ENCODE measurements around the gene BID.

The BID gene

DNA sequence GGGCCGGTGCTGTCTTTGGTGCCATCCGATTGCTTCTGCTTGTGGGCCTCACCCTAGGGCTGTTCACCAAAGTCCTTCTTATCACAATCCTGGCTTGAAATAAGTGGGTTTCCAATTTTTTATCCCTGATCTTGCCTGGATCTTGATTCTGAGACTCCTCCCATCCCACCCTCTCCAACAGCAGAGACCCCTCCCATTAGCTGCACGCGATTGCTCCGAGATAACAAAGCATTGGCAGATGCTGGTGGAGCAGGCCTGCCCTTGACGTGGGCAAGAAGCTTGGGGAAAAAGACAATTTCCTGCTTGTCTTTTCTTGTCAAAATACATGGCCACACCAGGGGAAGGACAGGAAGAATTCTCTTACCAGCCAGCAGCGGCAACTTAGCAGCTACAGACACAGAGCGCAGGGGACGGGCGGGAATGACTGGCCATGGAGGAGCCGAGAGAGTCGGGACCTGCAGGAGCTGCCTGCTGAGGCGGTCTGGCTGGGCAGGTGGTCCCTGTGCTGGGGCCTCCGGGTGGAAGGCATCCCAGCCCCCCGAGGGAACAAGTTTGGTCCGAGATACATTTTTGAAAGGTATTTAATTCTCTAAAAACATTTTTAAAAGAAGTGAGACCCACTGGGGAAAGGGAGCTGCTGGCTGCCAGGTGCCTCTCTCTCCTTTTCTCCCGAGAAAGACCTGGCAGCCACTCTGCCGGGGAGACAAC is 9.7 kb upstream of the BID start:
- DNase-seq (ENCODE audit: low spot score), result no peak

DNA sequence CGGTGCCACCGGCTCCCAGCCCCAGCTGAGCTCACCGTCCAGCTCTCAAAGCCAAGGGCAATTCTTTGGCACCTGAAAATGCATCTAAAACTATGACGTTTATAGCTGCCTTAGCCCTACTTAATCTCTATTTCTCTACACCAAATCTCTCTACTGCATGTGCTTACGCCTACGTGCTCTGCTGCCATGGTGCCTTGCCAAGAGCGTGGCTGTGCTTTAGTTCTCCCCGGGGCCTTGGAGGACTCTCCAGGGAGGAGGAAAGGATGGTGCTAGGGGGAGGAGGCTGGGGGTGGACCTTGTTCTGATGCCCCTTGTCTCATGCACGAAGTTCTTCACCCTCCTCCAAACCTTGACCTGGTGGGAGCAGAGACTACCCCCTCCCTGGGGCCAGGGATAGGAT is 9.0 kb upstream of the BID start:
- DNase-seq (ENCODE audit: low spot score), result no peak

DNA sequence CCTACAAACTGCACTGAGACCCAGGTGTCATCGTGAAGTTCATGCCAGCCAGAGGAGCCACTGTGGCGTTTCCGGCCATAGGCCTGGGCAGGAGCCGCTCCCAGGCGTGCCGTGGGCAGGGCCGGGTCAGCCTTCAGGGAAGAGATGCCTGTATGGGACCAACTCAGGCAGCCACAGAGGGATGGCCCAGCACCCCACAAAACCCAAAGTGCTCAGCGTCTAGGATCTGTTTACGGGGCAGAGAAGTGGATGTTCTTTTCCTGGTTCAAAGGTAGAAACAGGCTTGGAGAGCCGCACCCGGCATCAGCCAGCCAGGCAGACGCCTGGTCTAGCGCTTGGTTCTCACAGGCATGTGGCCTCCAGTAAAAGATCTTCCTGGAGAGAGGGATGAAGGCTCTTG is 8.4 kb upstream of the BID start:
- DNase-seq (ENCODE audit: low spot score), result no peak

DNA sequence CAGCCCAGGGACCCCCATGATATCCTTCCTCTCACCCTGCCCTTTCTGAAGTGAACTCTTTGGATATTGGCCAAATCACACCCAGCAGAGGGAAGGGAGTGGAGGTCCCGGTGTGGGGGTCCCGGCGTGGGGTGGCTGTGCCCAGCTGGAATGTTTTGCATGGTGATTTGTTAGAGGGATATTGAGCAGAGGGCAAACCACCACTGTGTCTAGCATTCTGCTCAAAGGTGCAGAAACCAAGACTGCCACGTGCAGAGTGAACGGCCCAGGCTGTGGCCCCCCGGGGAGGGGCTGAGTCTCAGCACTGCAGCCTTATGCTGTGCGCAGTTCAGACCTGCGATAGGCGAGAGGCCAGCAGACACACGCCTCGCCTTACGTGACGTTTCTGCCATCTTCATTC is 7.9 kb upstream of the BID start:
- no peak for DNase-seq (ENCODE audit: low spot score)

DNA sequence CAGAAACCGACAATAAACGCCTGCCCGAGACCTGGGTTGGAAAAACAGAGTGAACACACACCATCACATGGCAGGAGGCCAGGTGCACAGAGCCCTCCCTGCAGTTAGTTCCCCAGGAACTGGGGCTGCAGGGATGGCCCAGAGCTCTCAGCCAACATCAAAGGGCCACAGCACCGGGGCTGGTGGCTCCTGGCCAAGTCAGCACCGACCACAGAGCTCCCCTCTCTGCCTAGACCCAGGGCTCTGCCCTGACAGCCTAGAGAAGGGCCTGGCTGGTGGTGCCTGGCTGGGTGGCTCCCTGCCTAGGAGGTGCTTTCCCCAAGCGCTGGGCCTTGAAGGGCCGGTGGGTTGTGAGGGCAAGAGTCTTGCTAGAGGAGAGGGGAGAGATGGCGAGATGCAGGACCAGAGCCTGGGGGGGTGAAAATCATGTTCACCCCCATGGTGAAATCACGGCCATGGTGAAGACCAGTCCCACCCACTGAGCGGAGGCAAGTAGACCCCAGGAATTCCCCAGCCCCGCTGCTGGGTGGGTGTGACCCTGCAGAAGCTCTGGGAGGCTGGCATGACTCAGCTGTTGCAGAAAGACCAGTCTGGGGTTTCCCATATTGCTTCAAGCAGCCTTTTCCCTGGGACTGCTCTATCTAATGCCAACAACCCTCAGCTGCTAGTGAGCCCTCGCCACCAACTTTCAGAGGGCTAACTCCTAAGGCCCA is 7.2 kb upstream of the BID start:
- DNase-seq (ENCODE audit: low spot score), result no peak

DNA sequence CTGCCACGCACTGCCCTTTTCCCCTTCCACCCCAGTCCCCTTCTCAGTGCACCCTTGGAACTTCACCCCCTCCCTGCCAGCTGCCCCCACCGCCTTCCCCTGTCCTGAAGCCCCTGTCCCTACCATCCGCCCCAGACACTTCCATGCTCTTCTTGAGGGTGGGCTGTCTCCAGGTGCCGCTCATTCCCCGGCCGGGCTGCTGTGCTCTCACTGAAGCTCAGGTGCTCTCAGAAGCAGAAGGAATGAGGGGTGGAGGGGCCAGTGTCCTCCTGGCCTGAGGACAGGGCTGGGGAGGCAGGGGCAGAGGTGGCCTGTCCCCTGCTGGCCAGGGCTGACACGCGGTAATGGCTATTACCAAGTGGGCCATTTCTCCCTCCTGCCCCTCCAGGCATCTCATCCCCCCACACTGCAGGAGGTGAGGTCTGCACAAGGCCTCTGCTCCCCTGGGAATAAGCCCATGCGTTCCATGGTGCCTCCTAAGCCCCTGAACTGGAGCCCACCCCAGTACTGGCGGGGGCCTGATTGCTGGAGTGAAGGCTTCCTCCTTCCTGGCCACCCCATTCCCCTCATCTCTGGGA is 6.6 kb upstream of the BID start:
- no peak for DNase-seq (ENCODE audit: low spot score)

DNA sequence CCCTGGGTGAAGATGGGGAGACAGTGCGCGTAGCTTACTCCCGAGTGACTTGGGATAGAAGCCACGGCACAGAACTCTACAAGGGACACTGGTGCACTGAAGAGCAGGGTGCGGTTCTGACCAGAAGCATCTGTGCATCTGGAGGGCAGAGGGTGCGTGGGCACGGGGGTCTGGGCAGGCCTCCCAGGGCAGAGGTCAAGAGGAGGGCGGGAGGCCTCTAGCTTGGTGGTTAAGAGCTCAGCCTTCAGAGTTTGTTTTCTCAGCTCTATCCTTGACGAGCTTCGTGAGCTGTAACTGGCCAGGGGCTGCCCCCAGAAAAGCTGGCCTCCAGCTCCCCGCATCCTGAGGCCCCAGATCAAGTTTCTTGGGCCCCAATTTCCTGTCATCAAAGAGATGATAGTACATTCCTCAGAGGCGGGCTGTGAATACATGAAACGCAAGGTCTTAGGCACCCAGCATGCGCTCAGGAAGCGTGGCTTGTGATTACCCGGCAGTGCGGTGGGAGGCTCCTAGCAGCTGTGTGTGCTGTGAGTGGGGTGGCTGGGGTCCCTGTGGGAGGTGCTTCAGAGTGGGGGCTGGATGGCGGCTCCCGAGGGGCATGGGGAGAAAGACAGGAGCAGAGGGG is 6.0 kb upstream of the BID start:
- DNase-seq (ENCODE audit: low spot score), result no peak

DNA sequence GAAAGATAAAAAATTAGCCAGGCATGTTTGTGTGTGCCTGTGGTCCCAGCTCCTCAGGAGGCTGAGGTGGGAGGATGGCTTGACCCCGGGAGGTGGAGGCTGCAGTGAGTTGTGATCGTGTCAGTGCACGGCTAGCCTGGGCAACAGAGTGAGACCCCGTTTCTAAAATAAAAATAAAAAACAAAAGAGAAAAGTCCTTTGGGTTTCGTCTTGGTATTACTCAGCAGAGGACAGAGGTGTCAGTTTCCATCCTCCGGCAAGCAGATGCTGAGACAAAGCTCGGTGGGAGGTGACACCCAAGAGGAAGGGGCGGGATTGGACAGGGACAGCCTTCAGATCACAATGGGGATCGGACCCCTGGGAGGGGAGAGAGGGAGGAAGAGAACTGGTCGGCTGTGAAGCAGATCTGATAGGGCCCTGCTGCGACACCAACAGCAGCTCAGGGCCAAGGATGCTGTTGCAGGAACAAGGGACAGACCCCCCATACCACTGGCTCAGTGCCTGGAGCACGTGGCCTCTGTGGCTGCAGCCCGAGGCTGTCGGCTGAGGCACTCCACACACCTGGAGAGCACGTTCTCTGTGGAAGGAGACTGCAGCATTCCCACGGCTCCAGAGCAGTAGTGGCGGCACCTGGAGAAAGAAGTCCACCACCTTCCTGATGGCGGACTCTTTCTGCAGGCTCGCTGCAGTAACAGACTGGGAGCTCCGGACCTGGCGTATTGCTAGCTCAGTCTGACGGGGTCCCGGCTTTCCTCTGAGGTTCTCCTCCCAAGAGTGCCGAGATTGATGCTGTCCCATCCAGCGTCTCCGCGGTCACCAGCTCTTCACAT is 5.2 kb upstream of the BID start:
- no peak for DNase-seq (ENCODE audit: low spot score)

DNA sequence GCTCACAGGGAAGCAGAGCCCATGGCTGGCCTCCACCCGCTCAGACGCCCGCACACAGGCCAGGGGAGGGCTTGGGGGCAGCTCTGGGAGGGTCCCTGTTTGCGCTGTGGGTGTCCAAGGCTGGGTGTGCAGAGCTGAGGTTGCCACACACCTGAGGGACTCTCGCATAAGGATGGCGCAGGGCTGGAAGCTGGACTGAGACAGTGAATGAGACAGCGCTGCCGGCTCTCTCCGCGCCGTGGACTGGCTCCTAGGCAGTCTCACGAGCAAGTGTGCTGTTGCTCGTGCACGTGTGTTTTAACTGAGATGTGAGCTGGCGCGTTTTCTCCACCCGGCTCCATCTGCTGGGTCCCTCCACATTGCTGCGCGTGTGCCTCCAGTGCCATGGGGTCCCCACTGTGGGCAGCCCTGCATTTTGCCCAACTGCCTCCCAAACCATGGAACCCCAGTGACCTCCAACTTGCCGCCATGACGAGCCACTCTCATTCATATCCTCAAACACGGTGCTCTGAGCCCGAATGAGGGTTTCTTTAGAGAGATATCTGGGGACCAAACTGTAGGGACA is 4.2 kb upstream of the BID start:
- no peak for DNase-seq (ENCODE audit: low spot score)

DNA sequence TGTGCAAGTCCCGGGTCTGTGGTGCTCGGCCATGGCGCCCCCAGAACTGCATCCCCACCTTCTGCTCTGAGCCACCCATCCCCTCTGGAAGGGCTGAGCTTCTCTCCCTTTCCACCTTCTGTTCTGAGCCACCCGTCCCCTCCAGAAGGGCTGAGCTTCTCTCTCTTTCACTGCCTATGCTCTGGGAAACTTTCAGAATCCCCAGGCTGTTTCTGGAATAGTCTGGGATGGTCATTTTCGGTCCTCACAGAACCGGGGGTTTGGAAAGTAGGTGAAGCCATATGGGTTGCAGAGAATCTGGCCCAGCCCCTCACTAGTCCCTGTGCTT is 3.4 kb upstream of the BID start:
- DNase-seq (ENCODE audit: low spot score), result no peak

DNA sequence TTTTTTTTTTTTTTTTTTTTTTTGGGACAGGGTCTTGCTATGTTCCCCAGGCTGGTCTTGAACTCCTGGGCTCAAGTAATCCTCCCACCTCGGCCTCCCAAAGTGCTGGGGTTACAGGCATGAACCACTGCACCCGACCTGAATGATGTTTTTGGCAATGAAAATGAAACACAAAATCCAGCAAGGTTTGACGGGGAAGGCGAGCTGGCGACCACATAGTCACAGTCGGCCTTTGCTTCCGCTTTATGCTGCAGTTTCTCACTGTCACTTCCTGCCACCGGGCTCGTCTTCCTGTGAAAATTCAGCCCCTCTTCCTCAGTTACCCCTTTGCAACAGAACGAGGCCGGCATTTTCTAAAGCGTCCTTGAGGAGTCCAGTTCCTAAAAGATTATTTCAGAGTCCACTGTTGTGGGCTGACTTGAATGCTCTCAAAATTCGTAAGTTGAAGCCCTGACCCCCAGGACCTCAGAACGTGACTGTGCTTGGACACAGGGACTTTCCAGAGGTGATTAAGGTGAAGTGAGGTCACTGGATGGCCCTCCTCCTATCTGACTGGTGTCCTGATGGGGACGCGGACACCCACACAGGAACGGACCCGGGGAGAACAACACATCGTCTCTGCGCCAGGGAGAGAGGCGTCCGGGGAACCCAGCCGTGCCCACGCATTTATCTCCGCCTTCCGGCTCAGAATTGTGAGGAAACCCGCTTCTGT is 2.9 kb upstream of the BID start:
- no peak for DNase-seq (ENCODE audit: low spot score)

DNA sequence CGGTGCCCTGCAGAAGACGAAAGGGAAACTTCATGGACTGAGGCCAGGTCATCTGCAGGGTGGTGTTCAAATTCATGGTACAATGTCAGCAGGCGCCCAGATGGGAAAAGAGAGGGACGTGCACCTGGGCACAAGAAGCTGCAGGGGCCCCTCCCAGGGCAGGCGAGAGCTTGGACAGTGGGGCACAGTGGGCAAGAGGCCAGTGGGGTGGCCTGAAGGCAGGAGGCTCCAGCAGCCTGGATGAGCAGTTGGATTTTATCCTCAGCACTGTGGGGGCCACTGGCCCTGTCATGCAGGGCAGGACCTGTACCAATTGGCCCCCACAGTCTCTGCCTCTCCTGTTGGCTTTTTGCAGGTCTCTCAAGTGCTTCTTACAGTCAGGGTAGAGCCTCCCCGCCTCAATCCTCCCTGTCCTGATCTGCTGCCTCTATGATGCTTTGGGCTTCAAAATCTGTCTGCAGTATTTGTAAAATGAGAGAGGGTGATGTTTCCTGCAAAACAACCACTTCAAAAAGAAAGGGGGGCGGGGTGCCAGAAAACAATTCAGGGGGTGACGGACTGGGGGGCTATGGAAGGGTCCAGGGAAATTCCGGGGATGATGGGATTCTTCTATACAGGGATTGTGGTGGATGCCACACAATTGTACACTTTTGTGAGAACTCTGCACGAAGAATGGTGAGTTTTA is 1.7 kb upstream of the BID start:
- no peak for DNase-seq (ENCODE audit: low spot score)

DNA sequence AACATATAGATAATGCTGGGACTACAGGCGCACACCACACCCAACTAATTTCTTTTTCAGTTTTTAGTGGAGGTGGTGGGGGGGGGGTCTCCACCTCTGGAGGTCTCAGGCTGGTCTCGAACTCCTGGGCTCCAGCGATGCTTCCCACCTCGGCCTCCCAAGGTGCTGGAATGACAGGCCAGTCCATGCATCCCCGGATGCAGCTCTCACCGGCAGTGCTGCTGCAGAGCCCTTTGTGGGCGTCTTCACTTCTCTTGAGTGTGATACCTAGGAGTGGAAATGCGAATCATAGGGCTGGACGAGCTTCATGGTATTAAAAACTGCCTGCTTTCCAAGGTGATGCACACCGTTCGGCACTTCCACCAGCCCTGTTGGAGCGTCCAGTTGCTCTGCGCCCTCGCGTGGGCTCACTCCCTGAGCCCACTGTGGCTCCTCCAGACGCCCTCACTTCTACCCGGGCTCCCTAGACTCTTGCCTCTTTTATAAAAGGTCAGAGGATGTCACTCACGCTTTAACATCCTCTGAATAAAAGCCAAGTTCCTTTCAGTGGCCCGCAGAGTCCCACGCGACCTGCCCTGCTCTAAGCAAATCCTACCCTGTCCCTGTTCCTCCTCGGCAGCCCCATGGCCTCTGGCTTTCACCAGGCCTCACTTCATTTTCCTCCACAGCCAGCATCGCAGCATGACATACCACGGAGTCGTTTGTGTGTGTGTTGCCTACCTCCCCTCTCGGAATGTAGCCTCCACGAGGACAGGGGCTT is 837 bp upstream of the BID start:
- no peak for DNase-seq (ENCODE audit: low spot score)

DNA sequence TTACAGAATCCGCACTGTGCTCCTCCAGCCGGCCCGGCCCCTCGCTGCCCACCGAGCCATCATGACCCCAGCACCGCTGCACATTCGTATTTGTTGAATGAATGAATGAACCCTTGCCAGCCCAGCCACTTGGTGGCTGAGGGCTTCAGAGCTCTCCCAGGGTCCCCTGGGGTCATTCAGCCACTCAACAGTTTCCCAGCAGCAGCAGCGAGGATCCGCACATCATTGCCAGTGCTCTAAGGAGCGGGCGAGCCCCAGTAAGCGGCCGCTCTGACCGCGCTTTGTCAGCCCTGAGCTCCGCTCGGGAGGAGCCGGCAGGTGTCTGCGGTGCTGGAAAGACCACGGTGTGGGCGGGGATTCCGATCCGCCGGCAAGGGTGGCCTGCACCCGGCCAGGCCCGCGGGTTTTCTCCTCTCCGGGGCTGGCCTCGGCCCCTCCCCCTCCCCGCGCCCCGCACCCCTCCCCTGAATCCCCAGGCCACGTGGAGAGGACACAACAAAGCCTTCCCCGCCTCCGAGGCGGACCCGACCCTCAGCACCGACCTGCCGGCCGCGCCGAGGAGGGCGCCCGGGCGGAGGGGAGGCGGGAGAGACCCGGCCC is 563 bp downstream of the BID start:
- DNase-seq (ENCODE audit: low spot score), result no peak

DNA sequence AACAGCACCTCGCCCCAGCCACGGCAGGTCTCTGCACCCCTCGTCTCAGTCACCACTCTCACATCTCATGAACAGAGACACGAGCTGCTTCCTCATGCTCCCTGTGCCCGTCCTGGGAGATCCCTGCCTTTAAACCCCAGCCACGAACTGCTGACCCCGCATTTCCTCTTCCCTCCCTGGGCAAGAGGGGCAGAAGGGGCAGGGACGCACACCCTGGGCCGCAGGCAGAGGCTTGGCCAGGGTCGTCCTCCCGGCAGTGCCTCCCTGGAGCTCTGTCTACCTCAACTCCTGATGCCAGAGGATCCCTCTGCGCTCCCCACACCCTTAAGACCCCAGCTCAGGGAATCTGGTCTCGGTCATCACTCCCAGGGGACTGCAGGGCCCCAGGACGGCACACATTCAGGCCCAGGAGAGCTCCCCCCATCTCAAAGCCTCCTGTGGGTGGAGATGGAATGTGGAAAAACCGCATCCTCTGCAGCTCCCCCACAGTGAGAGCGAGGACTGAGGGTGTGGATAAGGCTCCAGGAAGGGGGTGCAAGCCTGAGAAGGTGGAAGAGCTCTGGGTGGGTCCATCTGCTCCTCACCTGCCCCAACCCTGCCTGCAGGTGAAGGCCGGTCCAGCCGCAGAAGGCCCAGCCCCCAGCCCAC is 1.2 kb downstream of the BID start:
- DNase-seq (ENCODE audit: low spot score), result no peak

DNA sequence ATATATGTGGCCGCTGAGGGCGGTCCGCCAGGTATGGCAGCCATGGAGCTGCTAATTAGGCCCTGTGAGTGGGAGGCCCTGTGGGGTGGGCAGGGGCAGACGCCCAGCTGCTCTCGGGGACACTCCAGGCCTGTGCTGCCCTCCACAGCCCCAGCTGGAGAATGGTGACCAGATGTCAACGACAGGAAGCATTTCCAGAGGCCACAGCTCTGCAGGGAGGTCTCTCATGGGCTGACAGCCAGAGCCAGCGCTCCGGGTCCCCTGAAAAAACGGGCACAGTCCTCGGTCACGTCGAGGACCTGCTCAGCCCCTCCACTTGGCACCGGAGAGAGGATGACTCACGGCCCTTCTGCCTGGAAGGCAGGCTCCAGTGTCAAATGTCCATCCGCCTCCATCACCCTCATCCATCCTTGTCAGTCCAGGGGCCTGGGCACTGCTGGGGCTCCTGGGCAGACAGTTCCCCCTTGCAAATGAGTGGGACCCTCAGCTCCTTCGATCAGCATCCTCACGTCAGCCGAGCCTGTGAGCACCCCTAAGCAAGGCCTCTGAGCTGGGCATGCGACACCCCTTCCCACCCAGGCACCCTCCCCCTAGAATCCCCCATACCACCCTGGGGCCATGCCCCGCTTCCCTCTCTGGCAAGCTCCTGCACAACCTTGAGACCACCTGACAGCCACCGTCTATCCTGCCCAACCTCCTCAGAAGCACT is 1.9 kb downstream of the BID start:
- DNase-seq (ENCODE audit: low spot score), result no peak

DNA sequence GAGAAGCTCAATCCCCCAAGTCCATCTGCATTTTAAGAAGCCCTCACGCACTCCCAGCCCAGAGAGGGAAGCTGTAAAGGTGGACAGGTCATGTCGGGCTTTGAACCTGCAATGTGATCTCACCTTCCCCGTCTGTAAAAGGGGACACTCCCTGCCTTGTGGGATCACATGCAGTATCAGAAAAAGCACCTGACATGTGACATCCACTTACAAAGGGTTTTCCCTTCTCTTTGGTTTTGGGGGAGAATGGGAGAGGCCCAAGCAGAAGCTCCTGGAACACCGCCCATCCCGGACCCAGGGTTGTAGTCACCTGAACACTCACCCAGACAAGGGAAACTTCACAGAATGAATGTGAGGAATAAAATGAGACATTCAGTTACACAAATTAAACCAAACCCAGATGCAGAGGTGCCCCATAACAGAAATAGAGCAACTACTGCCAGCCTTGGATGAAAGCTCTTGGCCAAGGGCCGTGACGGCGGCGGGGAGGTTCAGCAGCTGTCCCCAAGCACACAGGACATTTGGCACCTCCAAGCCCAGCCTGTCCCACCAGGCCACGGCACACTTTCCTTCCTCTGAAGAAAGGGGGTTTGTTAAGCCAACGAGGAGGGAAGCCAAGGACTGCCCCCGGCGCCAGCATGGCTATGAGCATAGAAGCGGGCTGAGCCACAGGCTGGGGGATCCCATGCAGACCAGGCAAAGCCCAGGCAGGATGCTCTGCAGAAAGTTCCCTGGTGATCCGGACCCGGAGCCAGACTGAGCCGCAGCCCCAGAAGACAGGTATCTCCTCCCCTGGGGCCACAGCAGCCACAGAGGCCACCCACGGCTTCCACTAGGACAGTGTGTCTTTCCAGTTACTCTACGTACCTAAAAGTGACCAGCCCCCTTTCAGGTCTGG is 3.8 kb downstream of the BID start:
- no peak for DNase-seq (ENCODE audit: low spot score)

DNA sequence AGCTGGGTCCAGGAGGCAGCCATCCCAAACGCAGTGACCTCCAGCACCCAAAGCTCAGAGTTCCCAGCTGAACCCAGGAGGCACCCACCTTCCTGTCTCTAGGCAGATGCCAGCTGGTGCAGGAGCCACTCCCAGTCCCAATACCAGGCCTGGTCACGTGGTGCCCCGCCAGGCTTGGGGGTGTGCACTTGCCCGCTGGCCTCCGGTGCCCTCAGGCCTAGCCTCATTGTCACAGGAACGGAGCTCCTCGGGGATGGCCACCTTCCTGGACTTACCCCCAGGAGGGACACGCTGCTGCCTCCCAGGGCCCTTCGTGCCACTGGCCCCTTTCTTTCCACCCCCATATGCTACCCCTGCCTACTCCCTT is 4.6 kb downstream of the BID start:
- no peak for DNase-seq (ENCODE audit: low spot score)
